Hematopoietic multipotent progenitor cell treated with erythropoietin and hydrocortisone succinate and interleukin-3 and kit ligand, for 8 days (in vitro differentiated cells): ENCODE results near the gene NXT1.
A peak's percentile ranks its signal among the peaks of the same experiment; 100 is the strongest.

Source experiments
- DNase-seq: peaks from one replicate; pipeline ENCODE4 v3.0.0-alpha.2; 2015

The NXT1 gene

GRCh38 chr20:23361476-23362391, 11.1 kb downstream of the NXT1 start, which contains the start of gene GZF1:
Gene GZF1, plus strand, starts transcription at chr20:23362182. Its CDS starts 2,202 bp downstream, at chr20:23364384.
- DNase-seq: peak; percentile 97

GRCh38 chr20:23362392-23363256, 12.0 kb downstream of the NXT1 start:
- DNase-seq: peak; percentile 45

GRCh38 chr20:23363257-23363649, 12.7 kb downstream of the NXT1 start:
- DNase-seq: no peak

- DNase-seq: no peak
Measured at GRCh38 chr20:23365390-23366165, 15.0 kb downstream of the NXT1 start.

- DNase-seq: peak; percentile 68
Measured at GRCh38 chr20:23366384-23366783, 15.8 kb downstream of the NXT1 start.

- DNase-seq: no peak
Measured at GRCh38 chr20:23367770-23368169, 17.2 kb downstream of the NXT1 start.

GRCh38 chr20:23368316-23369071, 17.9 kb downstream of the NXT1 start:
- no peak for DNase-seq

GRCh38 chr20:23369072-23369823, 18.7 kb downstream of the NXT1 start:
- no peak for DNase-seq

GRCh38 chr20:23370274-23370673, 19.7 kb downstream of the NXT1 start:
- no peak for DNase-seq

GRCh38 chr20:23370873-23371272, 20.3 kb downstream of the NXT1 start:
- no peak for DNase-seq

- no peak for DNase-seq
Measured at GRCh38 chr20:23371496-23371895, 20.9 kb downstream of the NXT1 start.

- no peak for DNase-seq
Measured at GRCh38 chr20:23374441-23374840, 23.9 kb downstream of the NXT1 start.

- DNase-seq: no peak
Measured at GRCh38 chr20:23375827-23376226, 25.2 kb downstream of the NXT1 start.

GRCh38 chr20:23379772-23380171, 29.2 kb downstream of the NXT1 start:
- no peak for DNase-seq

GRCh38 chr20:23381876-23382275, 31.3 kb downstream of the NXT1 start:
- no peak for DNase-seq

- no peak for DNase-seq
Measured at GRCh38 chr20:23386304-23387117, 35.9 kb downstream of the NXT1 start.

GRCh38 chr20:23387118-23387443, 36.5 kb downstream of the NXT1 start:
- DNase-seq: peak; percentile 77

- no peak for DNase-seq
Measured at GRCh38 chr20:23390091-23390774, 39.6 kb downstream of the NXT1 start.

- no peak for DNase-seq
Measured at GRCh38 chr20:23391707-23392310, 41.2 kb downstream of the NXT1 start.
